ENCODE measurements around the gene CAPNS1. TPM values are rescaled to one million over a fixed set of nuclear protein-coding genes. Genes with fewer than 3 reads are reported as not detected.

CAPNS1 gene
- polyA plus RNA-seq, 2 donors = 919 to 1,019 TPM

- no peak overlapping the region for H3K27ac ChIP-seq (ENCODE audit: low read depth in 2 of 2, low read length in 1 of 2)
- no peaks in the 10 kb centered on the region for H3K9me3 ChIP-seq (ENCODE audit: control insufficient read depth in 2 of 2, insufficient read depth in 1 of 2, low read depth in 1 of 2, low read length in 1 of 2)
- H3K36me3 ChIP-seq (ENCODE audit: control insufficient read depth in 2 of 2, insufficient read depth in 2 of 2, low read length in 1 of 2) = peaks cover 5 to 6% of the 10 kb centered on the region in 2 donors
- no peaks in the 10 kb centered on the region for H3K27me3 ChIP-seq (ENCODE audit: control insufficient read depth in 1 of 2, insufficient read depth in 2 of 2, low read length in 2 of 2)
- 91 to 95% methylated on average over 2 of the region's 2 CpGs for WGBS, 2 donors
- no peaks in the 10 kb centered on the region for H3K4me1 ChIP-seq (ENCODE audit: control insufficient read depth in 2 of 2, insufficient read depth in 2 of 2, low read length in 1 of 2)
- no peak overlapping the region for H3K4me3 ChIP-seq (ENCODE audit: low read depth in 1 of 2, low read length in 2 of 2)
Measured at GRCh38 chr19:36196249-36196648, 56.4 kb downstream of the CAPNS1 start.

- H3K27me3 ChIP-seq (ENCODE audit: control insufficient read depth in 1 of 2, insufficient read depth in 2 of 2, low read length in 2 of 2) = no peaks in the 10 kb centered on the region
- H3K9me3 ChIP-seq (ENCODE audit: control insufficient read depth in 2 of 2, insufficient read depth in 1 of 2, low read depth in 1 of 2, low read length in 1 of 2) = no peaks in the 10 kb centered on the region
- H3K4me3 ChIP-seq (ENCODE audit: low read depth in 1 of 2, low read length in 2 of 2) = no peak overlapping the region
- H3K4me1 ChIP-seq (ENCODE audit: control insufficient read depth in 2 of 2, insufficient read depth in 2 of 2, low read length in 1 of 2) = no peaks in the 10 kb centered on the region
- peaks cover 5 to 6% of the 10 kb centered on the region in 2 donors for H3K36me3 ChIP-seq (ENCODE audit: control insufficient read depth in 2 of 2, insufficient read depth in 2 of 2, low read length in 1 of 2)
- 86 to 92% methylated on average over 2 of the region's 2 CpGs for WGBS, 2 donors
- no peak overlapping the region for H3K27ac ChIP-seq (ENCODE audit: low read depth in 2 of 2, low read length in 1 of 2)
Measured at GRCh38 chr19:36198119-36198518, 58.3 kb downstream of the CAPNS1 start.

Other genes with a start within 250 kb of the CAPNS1 start
- gene NFKBID, start 239.5 kb upstream of the CAPNS1 start, polyA plus RNA-seq = 1 to 10 TPM; 6.6 to 8.5 TPM
- 1 to 10 TPM; 6.2 to 6.7 TPM for gene HCST, start 237.5 kb upstream of the CAPNS1 start, polyA plus RNA-seq
- 10 to 100 TPM; 16.7 to 26.8 TPM for gene TYROBP, start 231.8 kb upstream of the CAPNS1 start, polyA plus RNA-seq
- gene LRFN3, start 203.7 kb upstream of the CAPNS1 start, polyA plus RNA-seq = 1 to 10 TPM; 4.9 to 5.0 TPM
- gene SDHAF1, start 144.9 kb upstream of the CAPNS1 start, polyA plus RNA-seq = 10 to 100 TPM in 1 of 2 donors, 1 to 10 TPM in 1; 8.6 to 18.0 TPM
- gene SYNE4, start 131.3 kb upstream of the CAPNS1 start, polyA plus RNA-seq = 1 to 10 TPM in 1 of 2 donors, under 1 TPM in 1; 0.87 to 2.7 TPM
- gene ALKBH6, start 125.9 kb upstream of the CAPNS1 start, polyA plus RNA-seq = 10 to 100 TPM; 15.9 to 19.2 TPM
- 1 to 10 TPM; 2.8 to 7.3 TPM for gene CLIP3, start 107.2 kb upstream of the CAPNS1 start, polyA plus RNA-seq
- gene THAP8, start 85.8 kb upstream of the CAPNS1 start, polyA plus RNA-seq = 1 to 10 TPM; 3.9 to 4.3 TPM
- gene WDR62, start 85.2 kb upstream of the CAPNS1 start, polyA plus RNA-seq = 1 to 10 TPM; 2.1 to 2.7 TPM
- under 1 TPM in 1 of 2 donors, not detected in 1; 0.16 TPM for gene OVOL3, start 28.9 kb upstream of the CAPNS1 start, polyA plus RNA-seq
- gene POLR2I, start 25.2 kb upstream of the CAPNS1 start, polyA plus RNA-seq = 10 to 100 TPM; 66.7 to 77.8 TPM
- gene TBCB, start 24.6 kb upstream of the CAPNS1 start, polyA plus RNA-seq = 100 to 1,000 TPM; 100 to 149 TPM
- 10 to 100 TPM; 17.3 to 22.9 TPM for gene COX7A1, start 12.4 kb downstream of the CAPNS1 start, polyA plus RNA-seq
- 1 to 10 TPM; 1.9 to 3.5 TPM for gene ZNF565, start 74.6 kb downstream of the CAPNS1 start, polyA plus RNA-seq
- gene ZNF146, start 75.0 kb downstream of the CAPNS1 start, polyA plus RNA-seq = 10 to 100 TPM; 13.4 to 22.2 TPM
- gene ZFP14, start 239.1 kb downstream of the CAPNS1 start, polyA plus RNA-seq = 1 to 10 TPM in 1 of 2 donors, under 1 TPM in 1; 0.71 to 1.6 TPM

Data from esophagus (tissue), 2 donors.